ENCODE measurements around the gene CKM.
"Not testable (repeated sequence)": the region's sequence is repeated elsewhere in the genome, so short reads cannot be mapped to it uniquely, and the experiment has no call there.

Gene CKM

DNA sequence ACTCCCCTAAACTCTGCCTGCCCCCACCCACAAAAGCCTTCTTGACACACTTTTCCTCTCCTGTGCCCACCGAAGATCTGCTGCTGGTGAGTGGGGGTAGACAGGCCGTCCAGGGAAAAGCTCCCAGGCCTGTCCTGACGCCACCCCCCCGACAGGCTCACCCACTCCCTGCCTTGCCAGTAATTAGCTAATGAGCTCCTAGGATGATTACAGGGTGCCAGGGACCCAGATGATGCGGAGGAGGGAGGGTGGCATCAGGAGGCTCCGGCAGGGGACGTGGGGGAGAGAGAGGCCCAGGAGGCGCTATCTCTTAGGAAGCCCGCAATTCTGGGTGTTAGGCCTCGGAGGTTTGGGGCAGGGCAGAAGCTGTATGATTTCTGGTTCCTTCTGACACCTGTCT lies 44.6 kb downstream of the CKM start:
- no peak overlapping the region for H3K4me3 ChIP-seq (ENCODE audit: low read depth, low read length)
- TF ChIP-seq, protein P1, sequence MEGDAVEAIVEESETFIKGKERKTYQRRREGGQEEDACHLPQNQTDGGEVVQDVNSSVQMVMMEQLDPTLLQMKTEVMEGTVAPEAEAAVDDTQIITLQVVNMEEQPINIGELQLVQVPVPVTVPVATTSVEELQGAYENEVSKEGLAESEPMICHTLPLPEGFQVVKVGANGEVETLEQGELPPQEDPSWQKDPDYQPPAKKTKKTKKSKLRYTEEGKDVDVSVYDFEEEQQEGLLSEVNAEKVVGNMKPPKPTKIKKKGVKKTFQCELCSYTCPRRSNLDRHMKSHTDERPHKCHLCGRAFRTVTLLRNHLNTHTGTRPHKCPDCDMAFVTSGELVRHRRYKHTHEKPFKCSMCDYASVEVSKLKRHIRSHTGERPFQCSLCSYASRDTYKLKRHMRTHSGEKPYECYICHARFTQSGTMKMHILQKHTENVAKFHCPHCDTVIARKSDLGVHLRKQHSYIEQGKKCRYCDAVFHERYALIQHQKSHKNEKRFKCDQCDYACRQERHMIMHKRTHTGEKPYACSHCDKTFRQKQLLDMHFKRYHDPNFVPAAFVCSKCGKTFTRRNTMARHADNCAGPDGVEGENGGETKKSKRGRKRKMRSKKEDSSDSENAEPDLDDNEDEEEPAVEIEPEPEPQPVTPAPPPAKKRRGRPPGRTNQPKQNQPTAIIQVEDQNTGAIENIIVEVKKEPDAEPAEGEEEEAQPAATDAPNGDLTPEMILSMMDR (IDR thresholded peaks at IDR 0.05; ENCODE audit: low read depth, low read length, missing control alignments) = no peak
- no peak for DNase-seq (ENCODE audit: low read depth)

DNA sequence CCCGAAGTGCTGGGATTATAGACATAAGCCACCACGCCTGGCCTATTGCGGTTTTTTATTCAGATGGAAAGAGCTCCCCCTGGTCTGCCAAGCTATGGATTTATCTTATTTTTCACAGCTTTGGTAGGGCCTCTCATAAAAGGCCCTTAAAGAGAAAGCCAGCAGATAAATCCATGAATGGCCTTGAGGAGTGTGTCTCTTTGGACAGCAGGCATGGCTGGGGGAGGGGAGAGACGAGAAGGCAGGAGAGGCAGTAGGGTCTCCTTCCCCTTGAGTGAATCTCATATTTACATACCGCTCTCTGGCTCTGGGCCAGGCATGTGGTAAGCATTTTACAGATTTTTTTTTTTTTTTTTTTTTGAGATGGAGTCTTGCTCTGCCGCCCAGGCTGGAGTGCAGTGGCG lies 46.4 kb downstream of the CKM start:
- no peak overlapping the region for H3K4me3 ChIP-seq (ENCODE audit: low read depth, low read length)
- TF ChIP-seq, protein P1 (IDR thresholded peaks at IDR 0.05; ENCODE audit: low read depth, low read length, missing control alignments) = no peak
- DNase-seq (ENCODE audit: low read depth) = no peak

DNA sequence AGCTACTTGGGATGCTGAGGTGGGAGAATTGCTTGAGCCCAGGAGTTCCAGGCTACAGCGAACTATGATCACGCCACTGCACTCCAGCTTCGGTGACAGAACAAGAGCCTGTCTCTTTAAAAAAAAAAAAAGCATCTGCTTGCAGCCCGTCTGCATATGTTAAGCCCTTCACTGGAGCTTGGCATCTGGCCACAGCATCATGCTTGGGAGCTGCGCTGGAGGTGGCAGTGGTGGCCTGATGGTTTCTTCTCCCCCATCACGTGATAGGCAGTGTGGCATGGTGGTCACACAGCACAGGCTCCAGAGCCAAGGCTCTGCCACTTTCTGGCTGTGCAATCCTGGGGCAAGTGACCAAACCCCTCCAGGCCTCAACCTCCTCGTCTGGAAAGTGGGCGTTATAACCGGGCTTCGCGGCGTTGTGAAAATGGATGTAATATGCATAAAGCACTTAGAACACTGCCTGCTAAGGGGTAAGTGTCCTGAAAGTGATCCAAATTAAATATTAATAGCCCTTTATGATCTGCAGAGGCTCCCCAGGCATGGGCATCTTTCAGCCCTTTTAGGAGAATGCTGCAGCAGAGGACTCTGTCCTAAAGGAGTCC lies 47.2 kb downstream of the CKM start:
- no peak overlapping the region for H3K4me3 ChIP-seq (ENCODE audit: low read depth, low read length)
- TF ChIP-seq, protein P1 (IDR thresholded peaks at IDR 0.05; ENCODE audit: low read depth, low read length, missing control alignments) = no peak
- no peak for DNase-seq (ENCODE audit: low read depth)

DNA sequence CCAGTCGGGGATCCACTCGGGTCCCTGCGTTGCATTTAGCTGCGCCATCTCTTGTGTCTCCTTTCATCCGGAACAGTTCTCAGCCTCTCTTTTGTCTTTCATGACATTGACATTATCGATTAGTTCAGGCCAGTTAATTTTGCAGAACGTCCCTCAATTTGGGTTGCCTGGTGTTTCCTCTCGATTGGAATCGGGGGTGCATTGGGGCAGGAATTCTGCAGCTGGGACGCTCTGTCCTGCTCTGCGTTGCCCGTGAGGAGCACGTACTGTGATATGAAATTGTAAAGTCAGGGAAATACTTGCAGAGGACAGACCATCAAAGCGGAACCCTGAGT lies 49.2 kb downstream of the CKM start:
- no peak overlapping the region for H3K4me3 ChIP-seq (ENCODE audit: low read depth, low read length)
- TF ChIP-seq, protein P1 (IDR thresholded peaks at IDR 0.05; ENCODE audit: low read depth, low read length, missing control alignments) = no peak
- no peak for DNase-seq (ENCODE audit: low read depth)

DNA sequence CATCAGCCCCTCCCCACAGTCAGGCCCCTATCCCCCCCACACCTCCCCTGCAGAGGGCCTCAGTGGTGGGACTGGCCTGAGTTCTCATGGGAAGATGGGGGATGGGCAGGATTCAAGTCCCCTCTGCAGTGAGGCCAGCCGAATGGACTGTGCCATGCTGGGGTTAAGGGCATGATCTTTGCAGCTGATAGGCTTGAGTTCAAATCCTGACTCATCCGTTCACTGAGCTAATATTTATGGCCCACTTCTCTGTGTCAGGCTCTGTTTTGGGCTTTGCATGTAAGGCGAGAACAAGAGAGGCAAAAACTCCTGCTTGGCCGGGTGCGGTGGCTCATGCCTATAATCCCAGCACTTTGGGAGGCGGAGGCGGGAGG lies 51.0 kb downstream of the CKM start:
- H3K4me3 ChIP-seq (ENCODE audit: low read depth, low read length) = no peak overlapping the region
- TF ChIP-seq, protein P1 (IDR thresholded peaks at IDR 0.05; ENCODE audit: low read depth, low read length, missing control alignments) = no peak
- DNase-seq (ENCODE audit: low read depth) = no peak

DNA sequence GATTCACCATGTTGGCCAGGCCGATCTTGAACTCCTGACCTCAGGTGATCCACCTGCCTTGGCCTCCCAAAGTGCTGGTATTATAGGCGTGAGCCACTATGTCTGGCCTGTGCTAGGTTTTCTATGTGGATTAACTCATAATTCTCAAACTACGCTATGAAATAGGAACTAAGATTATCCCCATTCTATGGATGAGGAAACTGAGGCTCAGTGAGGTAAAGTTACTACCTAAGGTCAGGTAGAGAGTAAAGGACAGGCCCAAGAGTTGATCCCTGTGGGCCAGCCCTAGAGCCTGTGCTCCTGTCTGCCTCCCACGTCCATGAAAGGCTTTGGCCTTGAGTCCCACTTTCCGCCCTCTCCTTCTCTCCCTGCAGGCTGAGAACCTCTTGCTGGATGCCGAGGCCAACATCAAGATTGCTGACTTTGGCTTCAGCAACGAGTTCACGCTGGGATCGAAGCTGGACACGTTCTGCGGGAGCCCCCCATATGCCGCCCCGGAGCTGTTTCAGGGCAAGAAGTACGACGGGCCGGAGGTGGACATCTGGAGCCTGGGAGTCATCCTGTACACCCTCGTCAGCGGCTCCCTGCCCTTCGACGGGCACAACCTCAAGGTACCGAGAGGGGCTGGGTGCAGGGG lies 51.5 kb downstream of the CKM start:
- no peak for DNase-seq (ENCODE audit: low read depth)
- TF ChIP-seq, protein P1 (IDR thresholded peaks at IDR 0.05; ENCODE audit: low read depth, low read length, missing control alignments) = no peak
- H3K4me3 ChIP-seq (ENCODE audit: low read depth, low read length) = no peak overlapping the region

DNA sequence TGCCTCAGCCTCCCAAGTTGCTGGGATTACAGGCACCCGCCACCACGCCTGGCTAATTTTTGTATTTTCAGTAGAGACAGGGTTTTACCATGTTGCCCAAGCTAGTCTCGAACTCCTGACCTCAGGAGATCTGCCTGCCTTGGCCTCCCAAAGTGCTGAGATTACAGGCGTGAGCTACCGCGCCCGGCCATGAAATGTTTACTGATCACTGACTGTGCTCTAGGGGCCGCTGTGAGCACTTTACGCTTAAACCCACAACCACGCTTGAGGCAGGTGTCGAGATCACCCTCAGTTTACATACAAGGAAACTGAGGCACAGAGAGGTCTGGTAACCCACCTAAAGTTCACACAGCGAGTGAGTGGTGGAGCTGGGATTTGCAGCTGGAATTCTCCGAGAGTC lies 52.7 kb downstream of the CKM start:
- not testable (repeated sequence) for H3K4me3 ChIP-seq (ENCODE audit: low read depth, low read length); DNase-seq (ENCODE audit: low read depth)
